OCI-LY7 (cell line): ENCODE data around the gene ELMO1.

ENCODE experiments used
- CTCF ChIP-seq: fragments of 200-600 bp; sonication (generic); conservative IDR thresholded peaks from 2 replicates; pipeline ENCODE4 v1.5.1; 2014; ENCODE audit warnings: mild to moderate bottlenecking, antibody characterized with exemption, low read length, moderate library complexity, mixed read lengths
- EZH2phosphoT487 ChIP-seq: fragments of 200-600 bp; sonication (generic); IDR thresholded peaks from 2 replicates; pipeline ENCODE4 v1.6.1; 2018; ENCODE audit warnings: low read depth, borderline replicate concordance, mild to moderate bottlenecking, mixed run types, antibody characterized with exemption, low read length, moderate library complexity, mixed read lengths

DNA sequence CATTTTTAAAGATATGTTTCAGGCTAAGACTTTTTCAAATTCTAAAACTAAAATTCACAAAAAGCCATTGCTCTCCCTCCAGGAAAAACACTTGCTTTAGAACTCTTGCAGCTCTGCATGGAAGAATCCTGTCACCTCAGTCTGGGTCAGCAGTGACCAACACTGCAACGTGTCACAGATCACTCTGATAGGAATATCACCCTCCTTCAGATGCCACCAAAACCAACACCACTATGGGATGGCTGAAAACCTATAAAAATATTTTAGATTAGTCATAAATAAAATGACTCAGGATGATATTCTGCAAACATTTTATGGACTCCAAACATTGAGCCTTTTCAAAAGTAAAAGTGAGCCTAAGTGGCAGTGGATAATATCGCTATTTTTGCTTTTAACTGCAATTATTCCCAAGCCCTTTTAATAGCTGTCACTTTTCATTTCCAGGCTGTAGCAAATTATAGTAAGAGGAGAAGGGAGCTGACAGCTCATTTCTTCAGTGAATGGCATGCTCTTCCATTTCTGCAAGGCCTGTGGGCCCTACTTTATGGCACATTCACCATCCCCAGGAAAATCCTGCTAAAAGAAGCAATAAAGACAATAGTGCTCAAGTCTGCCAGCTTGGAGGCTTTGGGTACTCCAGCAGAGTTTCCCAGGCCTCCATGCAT is 21.3 kb downstream of the ELMO1 start:
- TF ChIP-seq CTCF = no peak
- TF ChIP-seq EZH2phosphoT487 = no peak
